ENCODE measurements around the gene GDF15.

The GDF15 gene

GRCh38 chr19:18418483-18419194, 32.7 kb downstream of the GDF15 start:
- no peak for DNase-seq (ENCODE audit: low read depth in 2 of 2)

DNA sequence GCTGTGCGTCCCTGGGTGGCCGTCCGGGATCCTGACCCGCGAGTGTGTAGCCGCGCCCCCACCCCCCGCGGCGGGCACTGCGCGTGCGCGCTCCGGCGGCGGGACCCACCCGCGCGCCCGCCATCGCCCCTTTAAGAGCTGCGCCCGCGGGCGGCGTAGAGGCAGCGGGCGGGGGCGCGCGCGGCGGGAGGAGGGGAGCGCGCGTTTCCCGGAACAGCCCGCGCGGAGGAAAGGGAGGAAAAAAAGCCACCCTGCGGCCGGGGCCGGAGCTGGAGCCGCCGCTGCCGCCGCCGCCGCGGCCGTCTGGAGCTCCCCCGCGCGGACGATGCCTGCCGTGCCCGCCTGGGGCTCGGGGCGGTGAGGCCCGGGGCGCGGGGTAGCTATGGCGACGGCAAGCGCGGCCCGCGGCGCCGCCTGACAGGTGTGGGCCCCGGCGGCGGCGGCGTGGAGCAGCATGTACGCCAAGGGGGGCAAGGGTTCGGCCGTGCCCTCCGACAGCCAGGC, 33.3 kb downstream of the GDF15 start, which contains the start of gene SSBP4:
Gene SSBP4 (plus strand): TSS at position 204 of the 504 bp plus-strand sequence. CDS start 251 bp downstream, at position 455.
- peak in 1 of 2 donors; percentile 44 for DNase-seq (ENCODE audit: low read depth in 2 of 2)

GRCh38 chr19:18419699-18420460, 33.9 kb downstream of the GDF15 start:
- DNase-seq (ENCODE audit: low read depth in 2 of 2), result no peak

GRCh38 chr19:18420930-18421329, 35.0 kb downstream of the GDF15 start:
- DNase-seq (ENCODE audit: low read depth in 2 of 2), result no peak

- DNase-seq (ENCODE audit: low read depth in 2 of 2), result no peak
These were observed 35.5 kb downstream of the GDF15 start for GRCh38 chr19:18421371-18421959.

GRCh38 chr19:18422530-18423191, 36.7 kb downstream of the GDF15 start:
- DNase-seq (ENCODE audit: low read depth in 2 of 2), result no peak

- DNase-seq (ENCODE audit: low read depth in 2 of 2), result no peak
These were observed 37.5 kb downstream of the GDF15 start for GRCh38 chr19:18423258-18424020.

DNA sequence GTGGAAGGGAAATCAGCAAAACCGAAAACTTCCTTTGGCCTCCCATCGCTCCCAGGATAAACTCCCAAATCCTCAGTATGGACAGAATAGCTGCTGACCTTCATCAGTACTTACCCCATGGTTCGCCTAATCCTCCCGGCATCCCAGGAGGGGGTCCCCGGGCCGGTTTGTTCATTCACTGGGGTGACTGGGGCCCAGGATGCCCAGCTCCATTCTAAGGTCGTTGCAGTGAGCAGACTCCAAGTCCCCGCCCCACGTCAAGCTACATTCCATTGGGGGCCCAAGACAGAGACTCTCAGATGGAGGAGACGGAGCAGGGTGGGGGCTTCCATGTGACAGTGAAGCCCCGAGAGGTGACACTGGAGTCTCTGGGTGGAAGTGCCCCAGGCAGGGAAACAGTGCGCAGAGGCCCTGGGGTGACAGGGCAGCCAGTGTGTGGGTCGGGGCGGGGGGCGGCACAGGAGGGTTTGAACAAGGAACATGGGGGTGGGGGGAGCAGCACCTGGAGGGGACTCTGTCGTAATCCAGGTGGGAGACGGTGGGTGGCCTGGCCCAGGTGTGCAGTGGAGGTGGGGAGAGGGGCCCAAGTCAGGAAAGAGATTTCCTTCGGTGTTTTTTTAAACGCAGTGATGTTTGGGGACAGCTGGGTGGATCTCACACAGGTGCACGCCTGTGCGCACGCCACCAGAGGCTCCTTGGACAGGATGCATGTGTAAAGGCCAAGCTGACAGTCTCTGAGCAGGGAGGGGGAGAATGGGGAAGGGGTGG, 38.3 kb downstream of the GDF15 start:
- no peak for DNase-seq (ENCODE audit: low read depth in 2 of 2)

GRCh38 chr19:18424890-18425514, 39.0 kb downstream of the GDF15 start:
- no peak for DNase-seq (ENCODE audit: low read depth in 2 of 2)

GRCh38 chr19:18425515-18426415, 39.8 kb downstream of the GDF15 start:
- DNase-seq (ENCODE audit: low read depth in 2 of 2), result no peak

- no peak for DNase-seq (ENCODE audit: low read depth in 2 of 2)
These were observed 40.4 kb downstream of the GDF15 start for GRCh38 chr19:18426416-18426767.

- DNase-seq (ENCODE audit: low read depth in 2 of 2), result no peak
These were observed 41.3 kb downstream of the GDF15 start for GRCh38 chr19:18427080-18427742.

- DNase-seq (ENCODE audit: low read depth in 2 of 2), result no peak
These were observed 41.8 kb downstream of the GDF15 start for GRCh38 chr19:18427743-18428113.

DNA sequence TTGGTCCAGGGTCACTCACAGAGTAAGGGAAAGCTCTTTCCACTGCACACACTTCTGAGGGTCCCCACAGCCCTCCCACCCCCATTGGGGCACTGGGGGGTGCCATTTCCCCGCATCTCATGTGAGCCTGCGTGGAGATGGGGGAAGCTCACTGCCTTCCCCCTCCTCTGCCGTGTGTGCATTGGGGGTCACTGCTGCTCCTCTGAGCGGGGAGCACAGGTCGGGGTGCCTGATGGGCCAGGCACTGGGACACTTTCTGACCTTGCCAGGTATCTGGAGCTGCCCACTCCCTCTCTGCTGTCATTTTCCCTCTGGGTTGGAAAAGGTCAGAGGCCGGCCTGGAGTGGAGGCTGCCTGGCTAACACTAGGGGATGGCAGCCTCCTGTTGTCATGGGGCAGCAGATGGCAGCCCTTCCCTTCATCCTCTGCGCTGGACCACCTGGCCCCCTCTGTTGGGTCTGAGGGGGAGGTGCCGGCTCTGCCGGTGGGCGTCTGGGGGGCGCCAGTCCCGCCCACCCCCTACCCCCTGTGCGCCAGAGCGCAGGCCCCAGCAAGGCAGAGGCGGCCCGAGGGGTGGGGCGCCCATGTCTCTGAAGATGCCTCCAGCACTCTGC, 42.3 kb downstream of the GDF15 start:
- no peak for DNase-seq (ENCODE audit: low read depth in 2 of 2)

- DNase-seq (ENCODE audit: low read depth in 2 of 2), result peak in 1 of 2 donors; percentile 56
These were observed 43.1 kb downstream of the GDF15 start for GRCh38 chr19:18428787-18429674.

GRCh38 chr19:18429717-18430416, 43.9 kb downstream of the GDF15 start:
- DNase-seq (ENCODE audit: low read depth in 2 of 2), result no peak
